ENCODE results near the gene REXO4. TPM values are rescaled to one million over a fixed set of nuclear protein-coding genes. Genes with fewer than 3 reads are reported as not detected.
"Not testable (repeated sequence)": the region's sequence is repeated elsewhere in the genome, so short reads cannot be mapped to it uniquely, and the experiment has no call there.

Gene REXO4
- total and polyA plus RNA-seq, 2 donors (not counting 3 experiments of a cell fraction or from before 2014, with no cell fraction given) = 19.5 to 29.5 TPM

- intact Hi-C loops (cut with micrococcal nuclease) (loop anchor here (2.0 kb wide), 1 partner anchor 19 kb away; no protein-coding TSS in a partner anchor), dilution Hi-C loops (cut with MboI; ENCODE audit: extremely low pct_ligation_motif_present, low sequenced_read_pairs) (no loop called here)
- Histone ChIP-seq H3K27ac (ENCODE audit: insufficient read depth, low read depth, low read length) (no peak overlapping the region), H3K9me3 (replicated peaks; ENCODE audit: control insufficient read depth, insufficient read depth, low read length) (no peaks in the 10 kb centered on the region), H2AFZ (ENCODE audit: low read depth, low read length) (no peak overlapping the region), H3K9ac (replicated peaks; ENCODE audit: extremely low read depth, insufficient read depth, low read length) (no peak overlapping the region), H4K20me1 (replicated peaks; ENCODE audit: control insufficient read depth, extremely low read depth, insufficient read depth, low read length) (peaks cover 2% of the 10 kb centered on the region), H3K79me2 (ENCODE audit: control insufficient read depth, insufficient read depth, low read length) (peaks cover 30% of the 10 kb centered on the region), H3K36me3 (ENCODE audit: control insufficient read depth in 2 of 2, extremely low read depth in 1 of 2, insufficient read depth in 2 of 2, low read length in 2 of 2) (peaks cover 3% of the 10 kb centered on the region in 2 experiments), H3K4me3 (replicated peaks in 1 of 3; ENCODE audit: insufficient read depth in 1 of 3, low read depth in 1 of 3, low read length in 3 of 3) (no peak overlapping the region), H3K9me1 (replicated peaks; ENCODE audit: control insufficient read depth, extremely low read depth, insufficient read depth, low read length) (no peaks in the 10 kb centered on the region), H3K4me2 (ENCODE audit: insufficient read depth, low read length) (no peak overlapping the region), H3K27me3 (ENCODE audit: control insufficient read depth in 2 of 2, insufficient read depth in 2 of 2, low read length in 2 of 2) (no peaks in the 10 kb centered on the region), H3K4me1 (ENCODE audit: control insufficient read depth, extremely low read depth, insufficient read depth, low read length) (peaks cover 10% of the 10 kb centered on the region)
- FAIRE-seq = no peak
- no TSS peak for BruUV-seq (replicated peaks)
- TF ChIP-seq FOS (IDR thresholded peaks at IDR 0.05; ENCODE audit: borderline replicate concordance, insufficient read depth, low read length) (no peak), EZH2 (IDR thresholded peaks at IDR 0.05; ENCODE audit: borderline replicate concordance, low read depth, low read length, severe bottlenecking) (no peak), JUN (IDR thresholded peaks at IDR 0.05; ENCODE audit: borderline replicate concordance, insufficient read depth, insufficient read length, low read depth) (no peak)
- DNase-seq (ENCODE audit: low read depth, low spot score) = no peak
- ChIA-PET POLR2A (interaction anchor here (1.8 kb wide), 1 partner anchor 30 kb away, joined by 10 read pairs; the partner anchor contains the start of genes MED22 and RPL7A), CTCF (interaction anchor here (0.9 to 3.2 kb wide), 4 partner anchors 17 to 109 kb away, joined by 3 to 10 read pairs (median 3); partner anchors contain the start of genes MED22 and RPL7A)
Measured at GRCh38 chr9:133377721-133378216, 40.0 kb downstream of the REXO4 start.

- H3K4me2 ChIP-seq (ENCODE audit: insufficient read depth, low read length); FAIRE-seq; H3K9me3 ChIP-seq (replicated peaks; ENCODE audit: control insufficient read depth, insufficient read depth, low read length); H4K20me1 ChIP-seq (replicated peaks; ENCODE audit: control insufficient read depth, extremely low read depth, insufficient read depth, low read length); H3K27me3 ChIP-seq (ENCODE audit: control insufficient read depth in 2 of 2, insufficient read depth in 2 of 2, low read length in 2 of 2); H2AFZ ChIP-seq (ENCODE audit: low read depth, low read length); H3K4me3 ChIP-seq (replicated peaks in 1 of 3; ENCODE audit: insufficient read depth in 1 of 3, low read depth in 1 of 3, low read length in 3 of 3); DNase-seq (ENCODE audit: low read depth, low spot score); H3K36me3 ChIP-seq (ENCODE audit: control insufficient read depth in 2 of 2, extremely low read depth in 1 of 2, insufficient read depth in 2 of 2, low read length in 2 of 2); H3K27ac ChIP-seq (ENCODE audit: insufficient read depth, low read depth, low read length); H3K9ac ChIP-seq (replicated peaks; ENCODE audit: extremely low read depth, insufficient read depth, low read length); H3K9me1 ChIP-seq (replicated peaks; ENCODE audit: control insufficient read depth, extremely low read depth, insufficient read depth, low read length); dilution Hi-C loops (cut with MboI; ENCODE audit: extremely low pct_ligation_motif_present, low sequenced_read_pairs); BruUV-seq (replicated peaks): not testable (repeated sequence)
- ChIA-PET POLR2A (interaction anchor here (1.8 kb wide), 1 partner anchor 29 kb away, joined by 10 read pairs; the partner anchor contains the start of genes MED22 and RPL7A), CTCF (interaction anchor here (0.6 to 3.2 kb wide), 6 partner anchors 9 to 109 kb away, joined by 3 to 10 read pairs (median 3); partner anchors contain the start of genes MED22 and RPL7A)
- intact Hi-C loops (cut with micrococcal nuclease) = loop anchor here (2.0 kb wide), 1 partner anchor 20 kb away; no protein-coding TSS in a partner anchor
- peaks cover 35% of the 10 kb centered on the region for H3K79me2 ChIP-seq (ENCODE audit: control insufficient read depth, insufficient read depth, low read length)
- peaks cover 10% of the 10 kb centered on the region for H3K4me1 ChIP-seq (ENCODE audit: control insufficient read depth, extremely low read depth, insufficient read depth, low read length)
Measured at GRCh38 chr9:133377280-133377679, 40.5 kb downstream of the REXO4 start.

All from endothelial cell of umbilical vein (primary cell).